Activated naive CD8-positive, alpha-beta T cell treated with anti-CD3 and anti-CD28 coated beads, Interleukin-2, amount 50 U/mL, for 24 hours (primary cell): ENCODE measurements around the gene ZSCAN26.

ENCODE experiments used
- ATAC-seq: fragments of 150-1000 bp; cut with Tn5 transposase; one replicate; pipeline ENCODE4 v1.10.0; 2021
- DNase-seq: peaks from one replicate; pipeline ENCODE4 v3.0.0; 2021
- H3K27ac Mint-ChIP-seq: one replicate; pipeline ENCODE4 v1.8.0; 2021; ENCODE audit warnings: mild to moderate bottlenecking, mixed read lengths
- H3K27me3 Mint-ChIP-seq: one replicate; pipeline ENCODE4 v1.8.0; 2021; ENCODE audit warnings: mixed read lengths
- H3K36me3 Mint-ChIP-seq: one replicate; pipeline ENCODE4 v1.8.0; 2021; ENCODE audit warnings: low read depth, mixed read lengths
- H3K4me1 Mint-ChIP-seq: one replicate; pipeline ENCODE4 v1.8.0; 2021; ENCODE audit warnings: mixed read lengths
- H3K4me3 Mint-ChIP-seq: one replicate; pipeline ENCODE4 v1.8.0; 2021; ENCODE audit warnings: mild to moderate bottlenecking, moderate library complexity, mixed read lengths
- H3K9me3 Mint-ChIP-seq: one replicate; pipeline ENCODE4 v1.8.0; 2021; ENCODE audit warnings: mixed read lengths

ZSCAN26 gene

GRCh38 chr6:28323813-28324424, 57.0 kb downstream of the ZSCAN26 start:
- H3K4me3 Mint-ChIP-seq: no peak overlapping the region
- peaks cover 4% of the 10 kb centered on the region for H3K27me3 Mint-ChIP-seq
- ATAC-seq (no peak), DNase-seq (no peak)
- H3K27ac Mint-ChIP-seq: no peak overlapping the region
- H3K4me1 Mint-ChIP-seq: no peaks in the 10 kb centered on the region
- peaks cover 33% of the 10 kb centered on the region for H3K9me3 Mint-ChIP-seq
- H3K36me3 Mint-ChIP-seq: peaks cover 27% of the 10 kb centered on the region

GRCh38 chr6:28326371-28326948, 59.5 kb downstream of the ZSCAN26 start:
- H3K9me3 Mint-ChIP-seq: peaks cover 37% of the 10 kb centered on the region

More at GRCh38 chr6:28326371-28326948, 59.5 kb downstream of the ZSCAN26 start:
- Mint-ChIP-seq H3K4me3 (no peak overlapping the region), H3K4me1 (no peaks in the 10 kb centered on the region), H3K27me3 (peaks cover 4% of the 10 kb centered on the region), H3K27ac (no peak overlapping the region), H3K36me3 (peaks cover 30% of the 10 kb centered on the region)
- ATAC-seq: no peak
- no peak for DNase-seq
